ENCODE data around the gene MRTFA. TPM values are rescaled to one million over a fixed set of nuclear protein-coding genes. Genes with fewer than 3 reads are reported as not detected.

MRTFA gene
- total RNA-seq, 4 donors from 2014 or later = 24.5 to 56.3 (median 40.9) TPM

GRCh38 chr22:40469181-40469580 is 167.3 kb downstream of the MRTFA start:
- WGBS, 2 donors = 97 to 99% methylated on average over 5 of the region's 5 CpGs
- H3K36me3 ChIP-seq = no peaks in the 10 kb centered on the region
- no peak overlapping the region for H3K4me3 ChIP-seq
- peaks cover 0 to 13% (median 4%) of the 10 kb centered on the region in 3 donors for H3K4me1 ChIP-seq
- intact Hi-C loops (cut with DNase I) = no loop called here
- no peak for DNase-seq
- TF ChIP-seq POLR2A (IDR thresholded peaks at IDR 0.05) = no peak
- TF ChIP-seq, protein P1, sequence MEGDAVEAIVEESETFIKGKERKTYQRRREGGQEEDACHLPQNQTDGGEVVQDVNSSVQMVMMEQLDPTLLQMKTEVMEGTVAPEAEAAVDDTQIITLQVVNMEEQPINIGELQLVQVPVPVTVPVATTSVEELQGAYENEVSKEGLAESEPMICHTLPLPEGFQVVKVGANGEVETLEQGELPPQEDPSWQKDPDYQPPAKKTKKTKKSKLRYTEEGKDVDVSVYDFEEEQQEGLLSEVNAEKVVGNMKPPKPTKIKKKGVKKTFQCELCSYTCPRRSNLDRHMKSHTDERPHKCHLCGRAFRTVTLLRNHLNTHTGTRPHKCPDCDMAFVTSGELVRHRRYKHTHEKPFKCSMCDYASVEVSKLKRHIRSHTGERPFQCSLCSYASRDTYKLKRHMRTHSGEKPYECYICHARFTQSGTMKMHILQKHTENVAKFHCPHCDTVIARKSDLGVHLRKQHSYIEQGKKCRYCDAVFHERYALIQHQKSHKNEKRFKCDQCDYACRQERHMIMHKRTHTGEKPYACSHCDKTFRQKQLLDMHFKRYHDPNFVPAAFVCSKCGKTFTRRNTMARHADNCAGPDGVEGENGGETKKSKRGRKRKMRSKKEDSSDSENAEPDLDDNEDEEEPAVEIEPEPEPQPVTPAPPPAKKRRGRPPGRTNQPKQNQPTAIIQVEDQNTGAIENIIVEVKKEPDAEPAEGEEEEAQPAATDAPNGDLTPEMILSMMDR (IDR thresholded peaks at IDR 0.05) = no peak
- no peak overlapping the region for H3K27ac ChIP-seq
- no peaks in the 10 kb centered on the region for H3K9me3 ChIP-seq
- no peaks in the 10 kb centered on the region for H3K27me3 ChIP-seq

GRCh38 chr22:40468616-40469015 is 167.9 kb downstream of the MRTFA start:
- no peaks in the 10 kb centered on the region for H3K27me3 ChIP-seq
- H3K9me3 ChIP-seq = no peaks in the 10 kb centered on the region
- no peak for TF ChIP-seq POLR2A (IDR thresholded peaks at IDR 0.05)
- TF ChIP-seq, protein P1 (IDR thresholded peaks at IDR 0.05) = no peak
- no peaks in the 10 kb centered on the region for H3K36me3 ChIP-seq
- intact Hi-C loops (cut with DNase I) = no loop called here
- peaks cover 0 to 13% (median 4%) of the 10 kb centered on the region in 3 donors for H3K4me1 ChIP-seq
- H3K4me3 ChIP-seq = no peak overlapping the region
- no peak overlapping the region for H3K27ac ChIP-seq
- no peak for DNase-seq

- Histone ChIP-seq H3K27ac (no peak overlapping the region), H3K9me3 (no peaks in the 10 kb centered on the region), H3K36me3 (peaks cover 0 to 13% (median 0%) of the 10 kb centered on the region in 3 donors), H3K4me3 (no peak overlapping the region), H3K4me1 (peaks cover 0 to 13% (median 4%) of the 10 kb centered on the region in 3 donors), H3K27me3 (no peaks in the 10 kb centered on the region)
- WGBS, 2 donors = 93 to 96% methylated on average over 1 of the region's 1 CpG
- DNase-seq = no peak
- intact Hi-C loops (cut with DNase I) = no loop called here
- TF ChIP-seq, protein P1 (IDR thresholded peaks at IDR 0.05) = no peak
- no peak for TF ChIP-seq POLR2A (IDR thresholded peaks at IDR 0.05)
Measured at GRCh38 chr22:40466976-40467375, 169.5 kb downstream of the MRTFA start.

- DNase-seq = no peak
- peaks cover 0 to 30% (median 5%) of the 10 kb centered on the region in 3 donors for H3K36me3 ChIP-seq
- WGBS, 2 donors = 78 to 80% methylated on average over 5 of the region's 5 CpGs
- no peaks in the 10 kb centered on the region for H3K27me3 ChIP-seq
- intact Hi-C loops (cut with DNase I) = no loop called here
- H3K27ac ChIP-seq = peak overlapping the region in 3 of 4 donors; percentile 25 to 64 (median 57)
- no peaks in the 10 kb centered on the region for H3K9me3 ChIP-seq
- peak overlapping the region in 2 of 4 donors; percentile 22 to 56 for H3K4me3 ChIP-seq
- peaks cover 0 to 22% (median 1%) of the 10 kb centered on the region in 3 donors for H3K4me1 ChIP-seq
- TF ChIP-seq POLR2A (IDR thresholded peaks at IDR 0.05) = no peak
- TF ChIP-seq, protein P1 (IDR thresholded peaks at IDR 0.05) = no peak
Measured at GRCh38 chr22:40463683-40464082, 172.8 kb downstream of the MRTFA start.

DNA sequence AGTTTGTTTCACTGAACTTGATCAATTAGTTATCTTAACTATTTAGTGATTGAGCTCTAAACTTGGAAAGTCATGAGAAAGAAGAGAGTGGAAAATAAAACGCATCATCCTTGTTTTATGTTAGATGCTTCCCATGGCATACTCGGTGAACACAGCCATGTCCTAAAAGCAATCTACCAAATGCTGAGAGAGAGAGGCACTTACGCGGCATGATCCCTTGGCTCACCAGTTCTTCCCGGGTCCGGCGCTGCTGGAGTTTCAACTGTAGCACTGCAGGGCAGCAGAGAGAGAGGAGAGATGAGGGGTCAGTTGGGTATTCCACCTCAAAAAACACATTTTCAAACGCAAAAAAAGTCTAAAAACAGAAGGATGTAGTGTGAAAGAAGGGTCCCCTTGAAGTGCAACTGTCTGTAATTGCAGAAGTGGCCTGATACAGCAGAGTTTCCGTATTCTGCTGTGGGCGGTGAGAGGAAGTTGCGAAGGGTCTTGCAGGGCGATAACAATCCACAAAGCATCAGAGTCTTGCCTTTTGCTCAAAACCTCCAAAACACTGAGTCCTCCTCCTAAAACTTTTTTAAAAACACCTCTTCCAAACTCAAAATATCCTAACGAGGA is 173.4 kb downstream of the MRTFA start:
- intact Hi-C loops (cut with DNase I) = no loop called here
- no peak for TF ChIP-seq POLR2A (IDR thresholded peaks at IDR 0.05)
- TF ChIP-seq, protein P1 (IDR thresholded peaks at IDR 0.05) = no peak
- DNase-seq = no peak
- Histone ChIP-seq H3K4me1 (peaks cover 0 to 19% (median 0%) of the 10 kb centered on the region in 3 donors), H3K27ac (peak overlapping the region in 3 of 4 donors; percentile 25 to 64 (median 57)), H3K9me3 (no peaks in the 10 kb centered on the region), H3K4me3 (peak overlapping the region in 3 of 4 donors; percentile 22 to 56 (median 29)), H3K27me3 (no peaks in the 10 kb centered on the region), H3K36me3 (peaks cover 0 to 30% (median 5%) of the 10 kb centered on the region in 3 donors)
- WGBS, 2 donors = 68 to 74% methylated on average over 13 of the region's 13 CpGs

Measured in esophagus squamous epithelium (tissue), 5 donors.